ENCODE results near the gene GNAL.
"Not testable (repeated sequence)": the region's sequence is repeated elsewhere in the genome, so short reads cannot be mapped to it uniquely, and the experiment has no call there.

The GNAL gene

GRCh38 chr18:11688972-11689668, at the start of gene GNAL:
Gene GNAL, plus strand, starts transcription at chr18:11689264. Its CDS starts 300 bp downstream, at chr18:11689564.
- peak; percentile 43 for DNase-seq

GRCh38 chr18:11647310-11647709, 41.8 kb upstream of the GNAL start:
- not testable (repeated sequence) for DNase-seq

- not testable (repeated sequence) for DNase-seq
Observed at GRCh38 chr18:11647804-11648203, 41.3 kb upstream of the GNAL start.

- DNase-seq, result no peak
Observed at GRCh38 chr18:11649839-11650238, 39.2 kb upstream of the GNAL start.

GRCh38 chr18:11651899-11652298, 37.2 kb upstream of the GNAL start:
- DNase-seq, result no peak

- no peak for DNase-seq
Observed at GRCh38 chr18:11653521-11653920, 35.5 kb upstream of the GNAL start.

- DNase-seq, result peak; percentile 21
Observed at GRCh38 chr18:11654736-11655605, 34.1 kb upstream of the GNAL start.

- DNase-seq, result no peak
Observed at GRCh38 chr18:11655606-11655932, 33.5 kb upstream of the GNAL start.

GRCh38 chr18:11657152-11657551, 31.9 kb upstream of the GNAL start:
- no peak for DNase-seq

- DNase-seq, result no peak
Observed at GRCh38 chr18:11657554-11657953, 31.5 kb upstream of the GNAL start.

GRCh38 chr18:11658019-11658418, 31.0 kb upstream of the GNAL start:
- no peak for DNase-seq

GRCh38 chr18:11658989-11659388, 30.1 kb upstream of the GNAL start:
- no peak for DNase-seq

GRCh38 chr18:11660691-11661090, 28.4 kb upstream of the GNAL start:
- no peak for DNase-seq

GRCh38 chr18:11661430-11661829, 27.6 kb upstream of the GNAL start:
- no peak for DNase-seq

GRCh38 chr18:11663439-11664029, 25.5 kb upstream of the GNAL start:
- no peak for DNase-seq

GRCh38 chr18:11664286-11664685, 24.8 kb upstream of the GNAL start:
- no peak for DNase-seq

- no peak for DNase-seq
Observed at GRCh38 chr18:11665146-11665545, 23.9 kb upstream of the GNAL start.

- DNase-seq, result no peak
Observed at GRCh38 chr18:11665587-11665986, 23.5 kb upstream of the GNAL start.

GRCh38 chr18:11666176-11666575, 22.9 kb upstream of the GNAL start:
- no peak for DNase-seq

- DNase-seq, result no peak
Observed at GRCh38 chr18:11666831-11667230, 22.2 kb upstream of the GNAL start.

- no peak for DNase-seq
Observed at GRCh38 chr18:11667578-11667977, 21.5 kb upstream of the GNAL start.

GRCh38 chr18:11668441-11669169, 20.5 kb upstream of the GNAL start:
- no peak for DNase-seq

GRCh38 chr18:11669271-11669947, 19.7 kb upstream of the GNAL start:
- no peak for DNase-seq
